GM19438 (cell line): ENCODE data around the gene PPP2R5A.
"Not testable (repeated sequence)": the region's sequence is repeated elsewhere in the genome, so short reads cannot be mapped to it uniquely, and the experiment has no call there.

Experiments used
- ATAC-seq: cut with Tn5 transposase; IDR thresholded peaks from one replicate; pipeline ENCODE4 v1.9.1; 2021; ENCODE audit warnings: low read depth; ENCODE audit not compliant: unreplicated experiment

The PPP2R5A gene

GRCh38 chr1:212294983-212295382 lies 9.8 kb downstream of the PPP2R5A start:
- ATAC-seq: no peak

DNA sequence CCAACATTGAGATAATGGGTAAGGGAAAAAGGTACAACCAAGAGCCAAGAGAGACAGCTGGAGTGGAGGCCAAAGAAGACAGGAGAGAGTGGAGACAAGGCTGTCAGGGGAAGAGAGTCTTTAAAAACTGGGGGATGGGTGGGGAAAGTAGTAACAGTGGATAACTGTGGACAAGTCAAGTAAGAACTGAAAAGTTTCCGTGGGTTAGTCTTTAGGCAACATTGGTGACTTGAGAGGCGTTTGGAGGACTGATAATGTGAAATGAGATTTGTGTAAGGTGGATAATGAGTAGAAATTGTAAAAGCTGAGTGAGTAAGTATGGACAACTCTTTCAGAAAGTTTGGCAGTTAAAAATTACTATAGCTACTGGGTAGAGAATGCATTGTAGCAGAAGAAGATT lies 10.4 kb downstream of the PPP2R5A start:
- no peak for ATAC-seq

GRCh38 chr1:212297338-212297737 lies 12.1 kb downstream of the PPP2R5A start:
- ATAC-seq: no peak

DNA sequence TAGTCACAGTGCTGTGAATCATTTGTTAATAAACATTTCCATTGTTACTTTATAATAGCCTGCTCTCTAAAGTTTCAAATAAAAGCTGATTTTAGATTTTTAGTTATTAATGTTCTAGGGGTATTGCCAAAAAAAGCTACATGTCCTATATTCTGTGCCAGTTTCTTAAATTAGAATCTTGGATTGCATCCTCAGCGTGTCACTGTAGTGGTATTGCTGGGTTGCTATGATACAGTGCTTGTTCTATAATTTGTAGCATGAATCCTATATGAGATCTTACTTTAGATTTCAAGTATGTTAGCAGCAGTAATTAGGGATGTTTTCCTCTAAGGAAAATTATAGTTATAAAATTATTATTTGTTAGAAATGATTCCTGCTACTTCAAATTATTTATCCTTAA lies 16.4 kb downstream of the PPP2R5A start:
- no peak for ATAC-seq

DNA sequence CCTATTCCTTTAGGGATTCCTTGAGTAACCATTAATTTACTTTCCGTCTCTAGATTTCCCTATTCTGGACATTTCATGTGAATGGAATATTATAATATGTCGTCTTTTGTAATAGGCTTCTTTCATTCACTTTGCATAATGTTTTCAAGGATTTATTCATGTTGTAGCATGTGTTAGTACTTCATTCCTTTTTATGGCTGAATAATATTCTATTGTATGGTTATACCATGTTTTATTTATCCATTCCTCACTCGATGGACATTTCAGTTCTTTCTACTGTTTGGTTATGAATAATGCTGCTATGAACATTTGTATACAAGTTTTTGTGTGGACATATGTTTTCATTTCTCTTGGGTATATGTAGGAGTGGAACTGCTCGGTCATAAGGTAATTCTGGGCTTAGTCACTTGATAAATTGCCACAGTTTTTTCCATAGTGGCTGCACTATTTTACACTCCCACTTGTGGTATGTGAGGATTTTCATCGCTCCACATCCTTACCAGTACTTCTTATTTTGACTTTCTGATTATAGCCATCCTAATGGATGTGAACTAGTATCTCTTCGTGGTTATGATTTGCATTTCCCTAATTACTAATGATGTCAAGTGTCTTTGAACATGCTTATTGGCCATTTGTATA lies 17.7 kb downstream of the PPP2R5A start:
- ATAC-seq: no peak

DNA sequence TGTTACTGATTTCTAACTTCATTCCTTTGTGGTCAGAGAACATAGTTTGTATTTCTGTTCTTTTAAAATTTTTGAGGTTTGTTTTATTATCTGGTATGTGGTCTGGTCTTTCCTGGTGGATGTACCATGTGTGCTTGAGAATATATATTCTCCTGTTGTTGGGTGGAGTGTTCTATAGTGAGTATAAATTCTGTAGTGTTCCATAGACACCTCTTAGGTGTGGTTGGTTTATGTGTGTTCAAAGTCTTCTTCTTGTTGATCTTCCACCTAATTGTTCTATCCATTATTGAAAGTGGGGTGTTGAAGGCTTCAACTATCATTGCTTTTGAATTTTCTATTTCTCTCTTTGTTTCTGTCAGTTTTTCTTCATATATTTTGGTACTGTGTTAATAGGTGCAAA lies 20.1 kb downstream of the PPP2R5A start:
- no peak for ATAC-seq

- not testable (repeated sequence) for ATAC-seq
These were observed 20.8 kb downstream of the PPP2R5A start for GRCh38 chr1:212305984-212306452.

DNA sequence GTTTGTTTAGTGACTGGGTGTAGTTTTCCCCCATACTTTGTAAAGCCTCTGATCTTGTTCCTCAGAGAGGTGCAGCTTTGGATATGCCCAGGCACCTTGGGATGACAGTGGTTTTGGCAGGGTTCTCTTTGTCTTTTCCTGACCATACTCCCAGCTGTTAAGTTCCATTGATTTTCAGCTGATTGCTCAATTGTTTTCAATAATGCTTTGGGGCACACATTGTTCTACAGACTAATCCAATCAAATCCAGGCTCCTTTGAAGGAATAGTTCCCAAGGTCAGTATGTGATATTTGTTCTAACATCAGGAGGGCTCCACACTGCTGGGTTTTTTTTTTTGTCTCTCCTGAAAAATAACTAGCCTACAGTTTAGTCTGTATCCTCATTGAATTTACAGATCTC lies 24.8 kb downstream of the PPP2R5A start:
- no peak for ATAC-seq

DNA sequence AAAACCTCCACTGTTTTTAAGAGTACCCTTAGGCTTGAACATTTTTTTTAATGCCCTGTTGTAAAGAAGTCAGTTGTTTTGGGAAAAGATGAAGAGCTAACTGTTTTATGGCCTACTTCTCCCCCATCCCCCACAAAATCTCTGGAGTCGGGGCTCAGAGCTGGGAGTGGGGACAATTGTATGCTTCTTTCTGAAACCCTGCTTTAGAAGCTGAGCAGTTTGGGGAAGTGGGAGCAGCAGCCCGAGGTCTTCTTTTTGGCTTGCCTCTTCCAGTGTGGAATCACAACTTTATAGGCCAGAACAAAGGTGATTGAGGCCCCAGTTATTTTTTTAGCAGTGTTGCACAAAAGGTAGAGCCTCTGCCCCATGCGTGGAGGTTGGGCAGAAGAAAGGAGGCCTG lies 25.2 kb downstream of the PPP2R5A start:
- ATAC-seq: no peak

GRCh38 chr1:212311836-212312497 lies 26.8 kb downstream of the PPP2R5A start:
- no peak for ATAC-seq

DNA sequence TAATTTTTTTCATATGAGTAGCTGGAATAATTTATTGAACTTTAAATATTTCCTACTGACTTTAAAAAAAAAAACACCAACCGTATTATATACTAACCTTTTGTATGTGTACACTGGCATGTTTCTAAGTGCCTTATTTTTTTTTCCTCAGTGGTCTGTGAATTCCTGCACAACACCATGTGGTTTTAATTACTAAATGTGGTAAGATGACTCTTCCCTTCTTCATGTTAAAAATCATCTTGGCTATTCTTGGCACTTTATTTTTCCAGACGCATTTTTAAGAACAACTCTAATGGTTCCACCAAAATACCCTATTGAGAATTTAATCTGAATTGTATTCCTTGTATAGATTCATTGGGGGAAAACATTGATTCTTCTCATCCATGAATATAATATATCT lies 28.4 kb downstream of the PPP2R5A start:
- ATAC-seq: no peak

- no peak for ATAC-seq
These were observed 30.0 kb downstream of the PPP2R5A start for GRCh38 chr1:212315184-212315583.

DNA sequence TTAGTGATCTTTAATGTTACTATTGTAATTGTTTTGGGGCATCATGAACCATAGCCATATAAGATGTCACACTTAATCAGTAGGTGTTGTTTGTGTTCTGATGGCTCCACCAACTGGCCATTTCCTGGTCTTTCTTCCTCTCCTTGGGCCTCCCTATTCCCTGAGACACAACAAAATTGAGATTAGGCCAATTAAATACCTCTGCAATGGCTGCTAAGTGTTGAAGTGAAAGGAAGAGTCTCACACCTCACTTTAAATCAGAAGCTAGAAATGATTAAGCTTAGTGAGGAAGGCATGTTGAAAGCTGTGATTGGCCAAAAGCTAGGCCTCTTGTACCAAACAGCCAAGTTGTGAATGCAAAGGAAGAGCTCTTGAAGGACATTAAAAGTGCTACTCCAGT lies 30.7 kb downstream of the PPP2R5A start:
- ATAC-seq: no peak

DNA sequence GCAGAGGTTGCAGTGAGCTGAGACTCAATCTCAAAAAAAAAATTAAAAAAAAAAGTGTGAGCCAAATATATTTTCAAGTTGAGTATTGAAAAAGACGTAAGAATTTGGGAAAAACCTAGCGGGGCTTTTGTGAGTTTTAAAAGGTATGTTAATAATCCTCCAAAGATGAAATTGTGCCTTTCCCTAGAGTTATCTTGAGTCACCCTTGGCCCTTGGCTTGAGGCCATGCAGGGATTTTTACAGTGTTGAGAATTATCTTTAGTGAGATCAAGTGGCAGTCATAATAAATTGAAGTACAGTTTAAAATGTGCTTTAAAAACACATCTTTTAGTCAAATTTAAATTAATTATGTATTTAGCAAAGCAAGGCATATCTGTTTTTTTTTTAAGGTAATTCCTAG lies 32.7 kb downstream of the PPP2R5A start:
- ATAC-seq: no peak

- not testable (repeated sequence) for ATAC-seq
These were observed 35.8 kb downstream of the PPP2R5A start for GRCh38 chr1:212321031-212321430.

DNA sequence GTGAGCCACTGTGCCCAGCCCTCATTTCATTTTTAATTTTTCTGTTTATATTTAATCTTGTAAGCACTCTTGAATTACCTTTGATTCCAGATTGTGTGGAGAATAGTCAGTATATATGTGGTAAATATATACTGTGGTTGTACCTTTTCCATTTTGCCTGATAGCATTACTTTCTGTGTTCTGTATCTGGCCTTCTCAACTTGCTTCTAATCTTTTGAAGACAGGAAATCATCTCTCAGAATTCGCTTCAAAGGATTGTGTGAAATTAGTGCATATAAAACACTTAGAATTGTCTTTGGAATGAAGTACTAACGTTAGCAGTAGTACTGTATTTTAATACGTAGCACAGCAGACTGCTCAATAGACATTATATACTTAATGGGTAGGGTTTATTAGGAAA lies 37.9 kb downstream of the PPP2R5A start:
- ATAC-seq: no peak

DNA sequence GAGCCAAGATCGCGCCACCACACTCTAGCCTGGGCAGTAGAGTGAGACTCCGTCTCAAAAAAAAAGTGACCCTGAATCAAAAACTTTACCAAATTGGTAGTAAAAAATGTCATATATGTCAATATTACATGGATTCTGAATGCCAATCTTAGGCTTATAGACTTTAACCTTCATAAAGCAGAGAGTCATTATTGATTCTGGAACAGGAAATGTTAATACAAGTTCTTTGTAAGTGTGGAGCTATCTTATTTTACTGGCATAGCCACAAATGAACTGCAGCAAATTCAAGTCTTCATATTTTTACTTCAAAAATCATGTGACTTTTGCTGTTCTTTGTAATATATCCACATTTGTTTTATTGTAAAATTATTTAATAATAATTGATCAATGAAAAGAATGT lies 41.3 kb downstream of the PPP2R5A start:
- ATAC-seq: no peak

- no peak for ATAC-seq
These were observed 43.0 kb downstream of the PPP2R5A start for GRCh38 chr1:212328248-212328647.

- no peak for ATAC-seq
These were observed 43.9 kb downstream of the PPP2R5A start for GRCh38 chr1:212329105-212329504.

DNA sequence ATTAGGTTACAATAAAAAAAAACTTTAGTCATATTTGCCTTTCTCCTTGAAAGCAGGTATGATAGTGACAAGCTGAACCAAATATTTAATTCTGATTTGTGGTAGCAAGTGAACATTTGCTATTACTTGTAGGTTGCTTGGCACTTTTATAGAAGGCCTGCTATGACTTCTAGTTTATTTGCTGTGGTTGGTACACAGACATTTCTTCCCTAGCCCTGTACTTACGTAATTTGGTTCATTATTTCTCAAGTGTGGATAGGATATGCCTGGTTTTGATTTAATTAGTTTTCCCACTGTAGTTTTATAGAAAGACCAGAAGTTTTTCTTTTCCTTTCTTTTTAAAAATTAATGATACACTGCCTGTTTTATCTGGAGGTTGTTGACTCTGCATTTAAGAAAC lies 55.9 kb downstream of the PPP2R5A start:
- ATAC-seq: no peak

- no peak for ATAC-seq
These were observed 59.7 kb downstream of the PPP2R5A start for GRCh38 chr1:212344905-212345304.

DNA sequence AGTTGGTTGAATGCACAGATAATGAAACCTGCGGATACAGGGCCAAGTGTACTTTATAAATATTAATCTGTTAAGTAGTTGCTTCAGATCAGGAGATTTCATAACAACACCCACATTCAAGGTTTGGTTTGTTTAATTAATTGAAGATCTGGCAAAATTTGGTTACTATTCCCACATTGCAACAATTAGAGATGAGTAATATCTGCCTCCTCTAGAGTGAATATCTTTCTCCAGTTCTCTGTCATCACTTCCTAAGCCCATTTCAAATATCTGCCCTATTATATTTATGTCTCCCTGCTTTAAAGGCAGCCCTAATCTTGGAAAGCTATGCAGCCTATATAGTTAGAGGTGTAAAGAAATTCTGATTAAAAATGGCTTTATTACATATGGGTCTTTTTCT lies 61.4 kb downstream of the PPP2R5A start:
- no peak for ATAC-seq
